ENCODE measurements around the gene BAZ2A. TPM values are rescaled to one million over a fixed set of nuclear protein-coding genes. Genes with fewer than 3 reads are reported as not detected.

Gene BAZ2A
- total and polyA plus RNA-seq, 2 experiments from 2014 or later: 13.0 to 23.2 TPM

GRCh38 chr12:56634837-56635791, 5.0 kb upstream of the BAZ2A start:
- Histone ChIP-seq H3K27me3 (replicated peaks; ENCODE audit: insufficient read depth) (no peaks in the 10 kb centered on the region), H3K9me2 (ENCODE audit: insufficient read depth) (no peaks in the 10 kb centered on the region), H3K4me3 (peak overlapping the region; percentile 81), H3K79me2 (ENCODE audit: insufficient read depth) (peaks cover 71% of the 10 kb centered on the region), H3K27ac (peak overlapping the region; percentile 87), H3F3A (ENCODE audit: insufficient read depth) (peaks cover 42% of the 10 kb centered on the region), H3K9ac (peak overlapping the region; percentile 83), H4K20me1 (ENCODE audit: insufficient read depth) (no peaks in the 10 kb centered on the region; the same call in 1 of the 2 replicates), H3K36me3 (ENCODE audit: low read depth) (peaks cover 27% of the 10 kb centered on the region), H2AFZ (peak overlapping the region; percentile 76), H3K9me3 (ENCODE audit: low read depth) (no peaks in the 10 kb centered on the region), H3K4me2 (ENCODE audit: unreplicated experiment) (peak overlapping the region; percentile 83), H3K4me1 (ENCODE audit: insufficient read depth) (peaks cover 43% of the 10 kb centered on the region)
- no peak for TF ChIP-seq EZH2 (IDR thresholded peaks at IDR 0.05; ENCODE audit: insufficient read depth, poor library complexity, severe bottlenecking)
- no peak for TF ChIP-seq EZH2phosphoT487 (IDR thresholded peaks at IDR 0.05; ENCODE audit: insufficient read depth, low read depth)
- in situ Hi-C loops (cut with MboI): no loop called here
- peak; percentile 88 for DNase-seq
- WGBS, 2 experiments (ENCODE audit: low coverage in 1 of 2, low lambda C conversion rate in 2 of 2, missing lambda C conversion rate in 2 of 2): 1 to 2% methylated on average over 40 to 47 of the region's 47 CpGs

GRCh38 chr12:56634242-56634836, 4.2 kb upstream of the BAZ2A start:
- Histone ChIP-seq H3K36me3 (ENCODE audit: low read depth) (peaks cover 21% of the 10 kb centered on the region), H3K27me3 (replicated peaks; ENCODE audit: insufficient read depth) (no peaks in the 10 kb centered on the region), H3K9ac (peak overlapping the region; percentile 83), H3F3A (ENCODE audit: insufficient read depth) (peaks cover 35% of the 10 kb centered on the region), H4K20me1 (ENCODE audit: insufficient read depth) (no peaks in the 10 kb centered on the region; the same call in 1 of the 2 replicates), H3K79me2 (ENCODE audit: insufficient read depth) (peaks cover 71% of the 10 kb centered on the region), H2AFZ (peak overlapping the region; percentile 76), H3K4me1 (ENCODE audit: insufficient read depth) (peaks cover 43% of the 10 kb centered on the region), H3K9me3 (ENCODE audit: low read depth) (no peaks in the 10 kb centered on the region), H3K4me3 (peak overlapping the region; percentile 81), H3K27ac (peak overlapping the region; percentile 87), H3K4me2 (ENCODE audit: unreplicated experiment) (peak overlapping the region; percentile 83), H3K9me2 (ENCODE audit: insufficient read depth) (no peaks in the 10 kb centered on the region)
- DNase-seq: peak; percentile 35
- 8 to 9% methylated on average over 20 to 27 of the region's 27 CpGs for WGBS, 2 experiments (ENCODE audit: low coverage in 1 of 2, low lambda C conversion rate in 2 of 2, missing lambda C conversion rate in 2 of 2)
- no peak for TF ChIP-seq EZH2phosphoT487 (IDR thresholded peaks at IDR 0.05; ENCODE audit: insufficient read depth, low read depth)
- TF ChIP-seq EZH2 (IDR thresholded peaks at IDR 0.05; ENCODE audit: insufficient read depth, poor library complexity, severe bottlenecking): no peak
- in situ Hi-C loops (cut with MboI): no loop called here

- no peaks in the 10 kb centered on the region; the same call in 1 of the 2 replicates for H4K20me1 ChIP-seq (ENCODE audit: insufficient read depth)
- peak overlapping the region; percentile 83 for H3K4me2 ChIP-seq (ENCODE audit: unreplicated experiment)
- peaks cover 43% of the 10 kb centered on the region for H3K4me1 ChIP-seq (ENCODE audit: insufficient read depth)
- no peak for TF ChIP-seq EZH2 (IDR thresholded peaks at IDR 0.05; ENCODE audit: insufficient read depth, poor library complexity, severe bottlenecking)
- TF ChIP-seq EZH2phosphoT487 (IDR thresholded peaks at IDR 0.05; ENCODE audit: insufficient read depth, low read depth): no peak
- H2AFZ ChIP-seq: no peak overlapping the region
- in situ Hi-C loops (cut with MboI): no loop called here
- peak overlapping the region; percentile 83 for H3K9ac ChIP-seq
- WGBS, 2 experiments (ENCODE audit: low coverage in 1 of 2, low lambda C conversion rate in 2 of 2, missing lambda C conversion rate in 2 of 2): 45 to 47% methylated on average over 12 of the region's 12 CpGs
- H3K36me3 ChIP-seq (ENCODE audit: low read depth): peaks cover 14% of the 10 kb centered on the region
- no peaks in the 10 kb centered on the region for H3K9me3 ChIP-seq (ENCODE audit: low read depth)
- H3K27ac ChIP-seq: no peak overlapping the region; the same call in 1 of the 2 replicates
- H3K9me2 ChIP-seq (ENCODE audit: insufficient read depth): no peaks in the 10 kb centered on the region
- peak; percentile 26 for DNase-seq
- H3K79me2 ChIP-seq (ENCODE audit: insufficient read depth): peaks cover 75% of the 10 kb centered on the region
- no peaks in the 10 kb centered on the region for H3K27me3 ChIP-seq (replicated peaks; ENCODE audit: insufficient read depth)
- H3F3A ChIP-seq (ENCODE audit: insufficient read depth): peaks cover 36% of the 10 kb centered on the region
- peak overlapping the region; percentile 81 for H3K4me3 ChIP-seq
These were observed 3.5 kb upstream of the BAZ2A start for GRCh38 chr12:56633468-56634241.

Measured in GM23248 (cell line).